Activated naive CD4-positive, alpha-beta T cell treated with Interleukin-2 at 50 U/mL for 16 hours (primary cell): ENCODE measurements around the gene BPTF.
"Not testable (repeated sequence)": the region's sequence is repeated elsewhere in the genome, so short reads cannot be mapped to it uniquely, and the experiment has no call there.

Experiments
- DNase-seq: peaks from one replicate; pipeline ENCODE4 v3.0.0-alpha.2; 2020

Gene BPTF

GRCh38 chr17:67976306-67976705 is 151.0 kb downstream of the BPTF start:
- DNase-seq: not testable (repeated sequence)

DNA sequence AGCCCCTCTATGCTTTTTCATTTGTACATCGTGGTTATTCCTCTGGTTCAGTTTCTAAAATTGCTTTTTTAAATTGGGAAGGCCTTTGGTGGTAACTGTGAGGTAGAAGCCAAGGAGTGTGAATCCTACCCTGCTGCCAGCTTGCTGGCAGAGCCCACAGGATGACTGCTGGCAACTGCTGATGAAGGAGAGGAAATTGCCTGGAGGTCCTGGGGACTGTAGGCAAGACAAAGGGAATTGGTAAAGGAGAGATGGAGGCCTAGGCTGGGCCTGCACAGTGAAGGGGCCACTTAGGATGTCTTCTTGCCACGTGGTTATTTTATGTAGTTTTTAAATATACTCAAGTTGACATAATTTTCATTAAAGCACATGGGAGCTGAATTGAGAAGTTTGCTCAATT is 155.2 kb downstream of the BPTF start:
- no peak for DNase-seq

DNA sequence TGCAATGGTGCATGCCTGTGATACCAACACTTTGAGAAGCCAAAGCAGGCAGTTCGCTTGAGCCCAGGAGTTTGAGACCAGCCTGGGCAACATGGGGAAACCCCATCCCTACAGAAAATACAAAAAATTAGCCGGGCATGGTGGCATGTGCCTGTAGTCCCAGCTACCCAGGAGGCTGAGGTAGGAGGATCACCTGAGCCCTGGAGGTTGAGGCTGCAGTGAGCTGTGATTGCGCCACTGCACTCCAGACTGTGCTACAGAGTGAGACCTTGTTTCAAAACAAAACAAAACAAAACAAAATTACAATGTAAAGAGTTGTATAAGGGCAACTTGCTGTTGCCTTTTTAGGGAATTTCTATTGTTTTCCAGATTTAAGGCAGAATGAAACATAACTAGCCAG is 155.6 kb downstream of the BPTF start:
- not testable (repeated sequence) for DNase-seq

GRCh38 chr17:67982034-67982640 is 156.8 kb downstream of the BPTF start:
- DNase-seq: no peak

- DNase-seq: no peak
Measured at GRCh38 chr17:67982686-67983382, 157.5 kb downstream of the BPTF start.

- no peak for DNase-seq
Measured at GRCh38 chr17:67983383-67983688, 158.0 kb downstream of the BPTF start.

DNA sequence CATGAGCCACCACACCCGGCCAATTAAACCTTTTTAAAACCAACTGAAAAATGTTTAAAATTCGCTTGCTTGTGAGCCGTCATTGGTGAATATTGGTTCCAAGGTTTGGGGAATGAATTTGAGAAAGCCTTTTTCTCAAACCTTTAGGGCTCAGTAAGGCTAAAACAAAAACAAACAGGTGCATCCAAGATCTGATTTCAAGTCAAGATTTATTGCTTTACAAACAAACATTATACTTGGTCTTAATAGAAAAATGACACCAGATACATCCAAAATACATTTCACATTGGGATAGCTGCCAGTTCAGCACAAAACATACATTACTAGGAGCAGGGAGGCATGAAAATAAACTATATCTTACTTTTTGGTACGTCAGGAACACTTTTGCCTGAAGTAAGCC is 165.6 kb downstream of the BPTF start:
- no peak for DNase-seq

- DNase-seq: peak; percentile 22
Measured at GRCh38 chr17:67992548-67993152, 167.3 kb downstream of the BPTF start.

DNA sequence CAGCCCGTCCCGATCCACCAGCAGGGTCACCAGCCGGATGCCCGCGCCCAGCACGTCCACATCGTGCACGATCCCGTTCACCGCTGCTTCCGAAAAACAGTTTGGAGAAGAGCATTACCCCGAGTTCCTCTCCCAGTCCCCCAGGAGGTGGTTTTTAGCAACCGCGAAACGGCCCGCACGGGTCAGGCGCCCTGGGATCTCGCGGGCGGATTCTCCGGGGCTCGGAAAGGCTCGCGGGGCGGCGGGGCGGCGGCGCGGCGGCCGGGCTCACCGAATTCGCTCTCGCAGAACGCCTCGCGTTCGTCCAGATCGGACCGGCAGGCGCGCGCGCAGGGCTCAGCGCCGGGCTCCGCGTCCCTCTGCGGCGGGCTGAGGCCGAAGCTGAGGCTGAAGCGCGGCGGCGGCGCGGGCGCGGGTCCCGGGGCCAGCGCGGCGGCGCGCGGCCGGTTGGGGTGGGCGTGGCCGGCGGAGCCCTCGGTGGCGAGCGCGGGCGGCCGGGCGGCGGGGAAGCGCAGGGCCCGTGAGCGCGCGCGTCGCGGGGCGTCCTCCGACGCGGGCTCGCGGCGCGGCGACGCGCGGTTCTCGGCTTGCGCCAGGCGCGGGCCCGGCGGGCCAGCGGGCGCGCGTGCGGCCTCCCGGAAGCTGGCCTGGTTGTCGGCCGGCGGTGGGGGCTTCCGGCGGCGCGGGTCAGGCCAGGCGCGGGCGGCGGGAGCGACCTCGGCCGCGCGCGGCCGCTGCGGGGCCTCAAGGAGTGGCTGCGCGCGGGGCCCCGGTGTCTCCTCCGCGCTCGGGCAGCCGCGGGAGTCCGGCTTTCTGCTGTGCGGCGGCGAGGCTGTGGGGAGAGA is 168.1 kb downstream of the BPTF start:
- DNase-seq: peak; percentile 68

- no peak for DNase-seq
Measured at GRCh38 chr17:67993998-67994361, 168.7 kb downstream of the BPTF start.

DNA sequence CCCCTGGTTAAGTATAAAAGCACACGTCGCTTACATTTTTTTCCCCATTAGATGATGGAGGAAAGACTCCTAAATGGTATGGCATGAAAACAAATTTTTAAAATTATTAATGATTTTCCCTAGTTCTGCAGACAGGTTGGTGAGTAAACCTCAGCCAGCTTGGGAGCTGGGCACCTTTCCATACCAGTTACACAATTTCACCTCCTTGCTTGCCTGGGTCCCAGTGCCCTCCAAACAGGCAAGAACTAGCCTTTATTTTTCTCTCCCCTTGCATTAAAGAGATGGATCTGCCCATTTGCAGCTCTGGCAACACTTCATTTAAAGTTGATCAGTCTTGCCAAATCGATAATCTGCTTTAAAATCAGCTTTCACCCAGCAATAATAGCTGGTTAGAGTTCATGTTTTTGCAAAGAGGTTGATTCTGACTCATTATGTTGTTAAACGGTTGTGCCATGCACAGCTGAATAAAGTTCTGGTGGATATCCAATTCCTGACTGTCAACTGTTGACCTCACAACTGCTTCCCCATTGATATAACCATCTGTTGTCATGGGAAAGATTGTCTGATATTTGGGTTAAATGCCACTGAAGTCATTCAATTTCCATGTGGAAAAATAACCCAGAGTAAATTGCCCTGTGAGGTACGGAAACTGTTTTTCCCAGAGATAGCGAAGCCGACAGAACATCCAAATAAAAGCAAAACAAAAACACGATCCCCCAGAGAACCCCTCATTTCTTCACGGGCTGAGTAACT is 169.7 kb downstream of the BPTF start:
- DNase-seq: no peak

- DNase-seq: peak; percentile 15
Measured at GRCh38 chr17:67995570-67996263, 170.4 kb downstream of the BPTF start.

GRCh38 chr17:67996301-67997171 is 171.2 kb downstream of the BPTF start, which contains the start of gene C17orf58:
Gene C17orf58, minus strand, starts transcription at chr17:67996469. Its CDS starts 271 bp downstream, at chr17:67996198.
- peak; percentile 48 for DNase-seq

DNA sequence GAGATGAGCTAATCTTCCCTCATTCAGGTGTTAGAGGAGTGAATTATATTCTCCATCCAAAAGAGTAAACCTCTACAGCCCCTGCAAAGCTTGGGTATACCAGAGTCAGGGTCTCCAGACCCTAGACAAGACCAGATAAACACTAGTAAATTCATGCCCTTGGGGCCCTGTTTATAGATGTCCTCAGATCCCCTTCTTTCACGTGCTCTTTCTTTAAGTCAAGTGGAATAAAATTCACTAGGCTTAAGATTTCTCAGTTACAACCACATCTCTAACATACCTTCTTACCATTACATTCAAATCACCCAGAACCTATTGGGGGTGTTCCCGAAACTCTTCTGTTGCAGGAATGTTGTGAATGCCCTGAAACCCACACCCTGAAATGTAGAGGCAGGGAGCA is 173.2 kb downstream of the BPTF start:
- no peak for DNase-seq

DNA sequence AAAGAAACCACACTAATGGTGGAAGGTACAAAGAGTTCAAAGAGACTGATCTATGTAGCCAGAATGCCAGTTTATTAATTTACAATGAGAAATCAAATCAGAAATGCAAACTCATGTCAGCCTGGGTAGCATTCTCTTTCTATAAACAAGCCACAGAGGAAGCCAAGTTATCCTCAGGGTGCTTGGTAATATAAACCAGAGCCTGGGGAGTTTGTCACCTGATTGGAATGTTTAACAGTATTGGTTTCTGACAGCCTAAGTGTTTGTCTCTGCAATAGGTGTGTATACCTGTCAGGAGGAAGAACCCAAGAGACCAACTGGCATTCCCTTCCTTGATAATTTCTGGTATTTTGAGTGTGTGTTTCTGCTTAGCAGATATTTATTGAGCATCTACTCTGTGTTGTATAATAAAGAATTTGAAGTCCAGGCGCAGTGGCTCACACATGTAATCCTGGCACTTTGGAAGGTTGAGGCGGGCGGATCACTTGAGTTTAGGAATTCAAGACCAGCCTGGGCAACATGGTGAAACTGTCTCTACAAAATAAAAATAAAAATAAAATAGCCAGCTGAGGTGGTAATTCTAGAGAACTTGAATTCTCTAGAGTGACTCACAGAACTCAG is 174.1 kb downstream of the BPTF start:
- no peak for DNase-seq

DNA sequence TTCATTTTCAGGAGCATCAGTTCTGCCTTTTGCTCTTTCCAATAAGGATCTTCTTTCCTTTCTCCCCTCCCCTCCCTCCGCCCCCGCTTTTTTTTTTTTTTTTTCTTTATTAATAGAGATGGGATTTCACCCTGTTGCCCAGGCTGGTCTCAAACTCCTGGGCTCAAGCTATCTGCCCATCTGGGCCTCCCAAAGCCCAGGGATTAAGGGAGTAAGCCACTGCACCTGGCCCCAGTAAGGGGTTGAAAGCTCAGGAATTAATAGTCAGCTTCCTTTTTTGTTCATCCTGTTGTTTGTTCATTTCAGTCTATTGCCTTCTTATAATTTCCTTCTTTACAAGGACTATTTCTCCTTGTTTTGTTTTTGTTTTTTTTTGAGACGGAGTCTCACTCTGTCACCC is 178.9 kb downstream of the BPTF start:
- no peak for DNase-seq

DNA sequence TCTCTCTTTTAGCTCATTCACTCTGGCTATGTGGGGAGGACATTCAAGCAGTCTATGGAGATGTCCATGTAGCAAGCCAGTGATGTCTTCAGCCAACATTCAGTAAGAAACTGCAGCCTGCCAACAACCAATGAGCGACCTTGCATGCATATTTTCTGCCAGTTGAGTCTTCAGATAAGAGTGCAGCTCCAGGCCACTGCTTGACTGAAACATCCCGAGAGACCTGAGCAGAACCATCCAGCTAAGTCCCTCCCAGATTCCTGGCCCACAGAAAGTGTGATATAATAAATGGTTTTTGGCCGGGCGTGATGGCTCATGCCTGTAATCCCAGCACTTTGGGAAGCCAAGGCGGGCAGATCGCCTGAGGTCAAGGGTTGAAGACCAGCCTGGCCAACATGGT is 181.5 kb downstream of the BPTF start:
- no peak for DNase-seq

GRCh38 chr17:68011199-68011665 is 185.9 kb downstream of the BPTF start:
- DNase-seq: peak; percentile 70

GRCh38 chr17:68013385-68013784 is 188.1 kb downstream of the BPTF start:
- no peak for DNase-seq

DNA sequence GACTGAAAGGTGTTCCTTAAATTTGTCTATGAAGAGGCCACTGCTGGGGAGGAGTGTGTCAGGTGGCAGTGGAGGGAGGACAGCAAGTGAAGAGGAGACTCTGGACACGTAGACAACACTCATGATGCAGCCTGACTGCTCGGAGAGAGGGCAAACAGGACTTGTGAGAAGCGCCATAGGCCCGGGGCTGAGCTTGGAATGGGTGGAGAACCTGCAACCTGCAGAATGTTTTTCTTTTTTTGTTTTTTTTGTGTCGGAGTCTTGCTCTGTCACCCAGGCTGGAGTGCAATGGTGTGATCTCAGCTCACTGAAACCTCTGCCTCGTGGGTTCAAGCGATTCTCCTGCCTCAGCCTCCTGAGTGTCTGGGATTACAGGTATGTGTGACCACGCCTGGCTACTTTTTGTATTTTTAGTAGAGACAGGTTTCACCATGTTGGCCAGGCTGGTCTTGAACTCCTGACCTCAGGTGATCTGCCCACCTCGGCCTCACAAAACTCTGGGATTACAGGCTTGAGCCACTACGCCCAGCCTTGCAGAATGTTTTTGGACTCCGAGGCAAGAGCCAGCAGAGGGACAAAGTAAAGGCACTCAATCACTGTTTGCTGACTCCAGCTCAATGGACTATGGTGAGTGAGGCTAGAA is 189.9 kb downstream of the BPTF start:
- DNase-seq: no peak
